ENCODE results near the gene ANKRD13A.

GRCh38 chr12:110010853-110011723 is 11.9 kb downstream of the ANKRD13A start:
- TF ChIP-seq CTCF (IDR thresholded peaks at IDR 0.05) = no peak
- peak in 1 of 2 donors; percentile 46 for TF ChIP-seq POLR2A (IDR thresholded peaks at IDR 0.05)
